ENCODE data around the gene BAD. TPM values are rescaled to one million over a fixed set of nuclear protein-coding genes. Genes with fewer than 3 reads are reported as not detected.

Gene BAD
- total RNA-seq, 4 donors from 2014 or later = 47.1 to 92.5 (median 90.6) TPM

- TF ChIP-seq CTCF (IDR thresholded peaks at IDR 0.05; ENCODE audit: low read depth) = no peak
These were observed 50.4 kb downstream of the BAD start, which contains the start of gene VEGFB for GRCh38 chr11:64233913-64234586. Gene VEGFB, plus strand, starts transcription at chr11:64234584. Its CDS starts 250 bp downstream, at chr11:64234834.

- TF ChIP-seq CTCF (IDR thresholded peaks at IDR 0.05; ENCODE audit: low read depth) = no peak
These were observed 51.5 kb downstream of the BAD start for GRCh38 chr11:64232967-64233315.

- TF ChIP-seq CTCF (IDR thresholded peaks at IDR 0.05; ENCODE audit: low read depth) = no peak
These were observed 52.1 kb downstream of the BAD start for GRCh38 chr11:64232182-64232966.

- no peak for TF ChIP-seq CTCF (IDR thresholded peaks at IDR 0.05; ENCODE audit: low read depth)
These were observed 52.9 kb downstream of the BAD start for GRCh38 chr11:64231546-64231945.

GRCh38 chr11:64230985-64231365 lies 53.5 kb downstream of the BAD start:
- TF ChIP-seq CTCF (IDR thresholded peaks at IDR 0.05; ENCODE audit: low read depth) = no peak

- TF ChIP-seq CTCF (IDR thresholded peaks at IDR 0.05; ENCODE audit: low read depth) = no peak
These were observed 54.1 kb downstream of the BAD start, which contains the start of gene DNAJC4 for GRCh38 chr11:64230171-64230984. Gene DNAJC4, plus strand, starts transcription at chr11:64230548. Its CDS starts 307 bp downstream, at chr11:64230855.

- TF ChIP-seq CTCF (IDR thresholded peaks at IDR 0.05; ENCODE audit: low read depth) = no peak
These were observed 54.7 kb downstream of the BAD start for GRCh38 chr11:64229744-64230170.
